HG03039 (cell line): Measurements from ENCODE around the gene PTGFRN.
"Not testable (repeated sequence)": the region's sequence is repeated elsewhere in the genome, so short reads cannot be mapped to it uniquely, and the experiment has no call there.

Experiments used
- ATAC-seq: cut with Tn5 transposase; IDR thresholded peaks from one replicate; pipeline ENCODE4 v1.9.1; 2021; ENCODE audit warnings: mild to moderate bottlenecking, moderate library complexity; ENCODE audit not compliant: unreplicated experiment

Gene PTGFRN

DNA sequence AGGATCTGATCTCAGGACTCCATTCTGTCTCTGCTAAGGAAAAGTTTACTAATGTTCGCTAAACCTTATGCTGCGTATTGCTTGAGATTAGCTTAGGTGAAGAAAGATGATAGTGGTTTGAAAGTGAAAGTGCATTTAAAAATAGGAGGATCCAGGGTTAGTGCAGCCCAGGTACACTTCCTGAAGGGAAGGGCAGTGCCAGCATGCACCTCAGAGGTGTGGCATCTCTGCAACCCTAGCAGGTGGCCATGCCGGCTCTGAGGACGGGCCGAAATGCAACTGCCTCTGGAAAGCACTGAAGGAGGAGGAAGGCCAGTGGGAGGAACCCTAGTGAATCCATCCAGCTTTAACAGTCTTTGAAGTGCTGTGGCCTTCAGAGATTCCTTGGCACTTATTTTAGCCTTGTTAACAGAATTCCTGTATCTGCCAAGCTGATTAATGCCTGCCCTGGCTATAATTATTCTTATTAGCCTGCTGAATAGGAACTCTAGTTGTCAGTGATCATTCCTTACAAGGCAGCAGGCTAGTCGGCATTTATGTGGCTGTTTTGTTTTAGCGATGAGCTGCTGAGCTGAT is 5.5 kb downstream of the PTGFRN start:
- no peak for ATAC-seq

DNA sequence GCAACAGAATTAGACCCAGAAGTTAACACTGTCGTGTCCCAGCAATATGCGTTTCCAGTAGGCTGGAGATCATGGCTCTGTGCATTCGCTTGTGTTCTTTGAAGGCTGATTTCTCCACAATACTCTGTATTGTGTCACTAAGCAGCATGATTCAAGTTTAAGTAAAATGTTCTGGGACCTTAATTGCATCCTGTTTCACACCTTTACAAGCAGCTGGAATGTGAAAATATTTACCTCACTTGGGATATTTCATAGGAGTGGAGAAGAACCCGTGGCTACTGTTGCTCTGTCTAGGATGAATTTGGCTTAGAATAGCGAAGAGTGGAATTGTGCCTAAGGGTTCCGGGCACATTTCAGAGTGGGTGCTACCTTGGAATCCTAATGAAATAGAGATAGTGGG is 6.3 kb downstream of the PTGFRN start:
- no peak for ATAC-seq

- no peak for ATAC-seq
Measured at GRCh38 chr1:116916533-116917445, 7.1 kb downstream of the PTGFRN start.

DNA sequence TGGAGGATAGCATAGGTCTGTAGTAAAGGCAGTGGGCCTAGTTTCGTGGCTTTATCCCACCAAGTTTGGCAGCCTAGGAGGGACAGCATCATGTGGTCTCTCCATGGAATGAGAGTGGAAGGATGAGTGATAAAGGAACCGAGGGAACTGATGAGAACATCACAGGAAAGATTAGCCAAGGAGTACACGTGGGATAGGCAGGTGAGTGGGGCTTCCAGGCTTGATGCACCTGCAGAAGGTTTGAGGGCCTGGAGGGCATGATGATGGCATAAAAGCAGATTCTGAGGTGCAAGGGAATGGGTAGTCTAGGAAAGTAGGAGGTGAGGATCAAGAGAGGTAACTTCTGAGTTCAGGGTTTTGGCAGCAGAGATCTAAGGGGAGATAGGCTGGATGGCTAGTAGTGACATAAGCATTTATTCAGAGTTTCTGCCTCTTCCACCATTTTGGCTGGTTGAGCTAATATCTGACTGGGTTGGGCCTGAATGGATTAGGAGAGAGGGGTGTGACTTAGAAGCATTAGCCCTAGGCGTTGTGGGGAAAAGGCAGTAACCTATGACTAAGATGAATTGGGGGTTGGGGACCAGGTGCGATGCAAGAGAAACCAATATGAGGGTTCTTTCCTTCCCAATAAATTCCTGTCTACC is 9.1 kb downstream of the PTGFRN start:
- ATAC-seq, result no peak

GRCh38 chr1:116919802-116920201 is 10.1 kb downstream of the PTGFRN start:
- ATAC-seq, result no peak

DNA sequence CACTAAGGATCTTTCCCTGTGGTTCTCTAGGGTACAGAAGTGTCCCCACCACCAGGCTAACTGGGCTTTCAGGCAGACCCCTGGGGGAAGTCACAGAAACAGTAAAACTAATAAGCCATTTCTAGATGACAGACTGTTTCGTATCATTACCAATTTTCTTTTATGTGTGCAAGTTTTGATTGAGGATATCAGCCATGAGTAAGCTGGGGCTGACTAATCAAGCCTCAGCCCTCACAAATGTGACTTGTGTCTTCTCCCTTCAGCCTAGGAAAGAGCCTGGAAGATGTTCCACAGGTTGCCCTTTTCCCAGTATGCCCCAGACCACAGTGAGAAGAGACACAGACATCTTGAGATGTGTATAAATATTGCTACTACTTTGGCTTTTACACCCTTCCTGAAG is 10.5 kb downstream of the PTGFRN start:
- no peak for ATAC-seq

DNA sequence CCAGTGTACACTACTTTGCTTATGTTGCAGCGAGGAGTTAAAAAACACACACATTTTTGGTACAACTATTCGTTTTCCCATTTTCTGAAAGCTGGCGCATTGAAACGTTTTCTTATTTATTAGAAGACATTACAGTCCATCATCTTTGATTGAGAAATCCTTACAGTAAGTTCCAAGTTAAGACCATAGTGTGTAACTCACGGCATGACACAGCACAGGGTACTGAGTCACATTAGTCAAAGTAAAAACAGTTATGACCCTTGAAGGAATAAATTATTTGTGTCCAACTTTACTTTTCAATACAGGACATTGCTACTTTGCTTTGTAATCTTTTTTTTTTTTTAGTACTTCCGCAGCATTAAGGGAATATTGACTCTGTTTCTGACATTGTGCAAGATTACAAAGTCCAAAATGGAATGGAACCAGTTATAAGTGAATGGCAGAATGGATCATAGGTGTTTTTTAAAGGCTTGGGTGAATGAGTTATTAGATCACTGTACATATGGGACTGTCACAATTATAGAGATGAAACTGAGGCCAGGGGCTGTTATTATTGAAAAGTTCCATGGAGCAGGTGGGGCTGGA is 11.7 kb downstream of the PTGFRN start:
- no peak for ATAC-seq

- no peak for ATAC-seq
Measured at GRCh38 chr1:116921937-116922336, 12.2 kb downstream of the PTGFRN start.

DNA sequence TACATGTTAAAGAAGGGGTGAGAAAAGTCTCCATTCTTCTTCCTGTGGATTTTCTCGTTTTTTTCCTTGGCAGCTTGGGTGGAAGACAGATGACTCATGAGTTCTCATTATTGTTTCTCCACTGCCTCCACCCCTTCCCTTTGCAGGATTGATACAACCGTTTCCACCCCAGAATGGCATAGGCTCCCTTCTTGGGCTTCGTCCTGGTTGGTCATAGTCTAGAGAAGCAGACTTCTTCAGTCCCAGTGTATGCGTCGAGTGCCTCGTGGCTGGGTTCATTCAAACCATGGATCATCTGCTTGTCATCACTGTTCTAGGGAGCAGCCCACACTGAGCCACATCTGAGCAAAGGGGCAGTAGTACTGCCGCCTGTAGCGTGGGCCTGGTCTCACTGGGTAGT is 13.7 kb downstream of the PTGFRN start:
- no peak for ATAC-seq

DNA sequence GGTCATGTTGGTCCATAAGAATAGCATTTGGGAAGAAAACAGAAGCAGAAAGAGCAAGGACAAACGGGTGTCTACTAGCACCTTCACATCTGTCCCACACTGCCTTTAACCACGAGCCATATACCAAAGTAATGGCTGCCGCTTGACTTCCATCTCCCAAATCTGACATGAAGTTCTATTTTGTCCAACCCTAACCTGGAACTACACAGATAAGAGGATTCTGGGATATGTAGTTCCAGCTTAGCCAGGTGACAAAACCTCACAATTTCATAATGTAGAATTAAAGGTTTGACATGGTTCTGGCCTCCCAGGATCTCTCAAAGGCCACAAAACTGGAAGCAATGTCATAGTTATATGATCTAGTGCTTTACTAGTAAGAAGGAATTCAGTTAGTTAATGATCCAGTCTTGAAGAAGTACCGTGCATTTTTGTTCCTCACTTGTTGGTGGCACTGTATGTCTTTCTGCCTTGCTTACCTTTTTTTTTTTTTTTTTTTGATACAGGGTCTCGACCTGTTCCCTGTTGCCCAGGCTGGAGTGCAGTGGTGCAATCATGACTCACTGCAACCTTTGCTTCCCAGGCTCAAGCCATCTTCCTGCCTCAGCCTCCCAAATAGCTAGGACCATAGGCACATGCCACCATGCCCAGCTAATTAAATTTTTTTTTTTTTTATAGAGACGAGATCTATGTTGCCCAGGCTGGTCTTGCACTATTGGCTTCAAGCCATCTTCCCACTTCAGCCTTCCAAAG is 17.5 kb downstream of the PTGFRN start:
- ATAC-seq, result no peak

DNA sequence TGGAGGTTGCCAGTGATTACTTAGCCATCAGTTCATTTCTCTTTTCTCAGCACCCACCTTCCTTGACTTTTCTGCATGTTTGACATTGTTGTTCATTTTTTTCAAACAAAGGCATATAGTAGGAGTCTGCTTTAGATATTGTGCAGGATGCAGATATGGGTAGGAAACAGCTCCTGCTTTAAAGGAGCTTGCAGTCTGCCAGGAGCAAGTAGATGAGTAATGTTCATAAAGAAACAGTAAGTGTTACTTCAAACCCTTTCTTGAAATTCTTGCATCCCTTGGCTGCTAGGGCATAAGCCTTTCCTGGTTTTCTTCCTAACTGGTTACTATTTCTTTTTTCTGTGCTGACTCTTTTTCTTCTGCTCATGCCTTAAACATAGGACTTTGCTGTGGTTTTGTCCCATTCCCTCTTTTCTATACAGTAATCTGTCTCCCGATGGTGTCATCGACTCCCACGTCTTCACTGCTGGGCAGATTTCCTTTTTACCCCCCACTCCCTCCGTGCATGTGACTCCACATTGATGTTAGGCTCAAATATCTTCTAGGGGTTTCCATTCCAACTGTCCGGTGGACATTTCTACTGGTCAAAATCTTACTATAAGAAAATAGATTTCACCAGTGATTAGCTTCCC is 20.4 kb downstream of the PTGFRN start:
- ATAC-seq, result no peak

- no peak for ATAC-seq
Measured at GRCh38 chr1:116931016-116931918, 21.6 kb downstream of the PTGFRN start.

GRCh38 chr1:116933606-116934515 is 24.1 kb downstream of the PTGFRN start:
- ATAC-seq, result no peak

GRCh38 chr1:116934586-116935207 is 25.0 kb downstream of the PTGFRN start:
- no peak for ATAC-seq

DNA sequence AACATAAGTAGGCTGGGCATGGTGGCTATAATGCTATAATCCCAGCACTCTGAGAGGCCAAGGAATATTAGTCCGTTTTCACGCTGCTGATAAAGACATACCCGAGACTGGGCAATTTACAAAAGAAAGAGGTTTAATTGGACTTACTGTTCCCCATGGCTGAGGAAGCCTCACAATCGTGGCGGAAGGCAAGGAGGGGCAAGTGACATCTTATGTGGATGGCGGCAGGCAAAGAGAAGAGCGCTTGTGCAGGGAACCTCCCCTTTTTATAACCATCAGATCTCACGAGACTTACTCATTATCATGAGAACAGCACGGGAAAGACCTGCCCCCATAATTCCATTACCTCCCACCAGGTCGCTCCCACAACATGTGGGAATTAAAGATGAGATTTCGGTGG is 28.5 kb downstream of the PTGFRN start:
- no peak for ATAC-seq

DNA sequence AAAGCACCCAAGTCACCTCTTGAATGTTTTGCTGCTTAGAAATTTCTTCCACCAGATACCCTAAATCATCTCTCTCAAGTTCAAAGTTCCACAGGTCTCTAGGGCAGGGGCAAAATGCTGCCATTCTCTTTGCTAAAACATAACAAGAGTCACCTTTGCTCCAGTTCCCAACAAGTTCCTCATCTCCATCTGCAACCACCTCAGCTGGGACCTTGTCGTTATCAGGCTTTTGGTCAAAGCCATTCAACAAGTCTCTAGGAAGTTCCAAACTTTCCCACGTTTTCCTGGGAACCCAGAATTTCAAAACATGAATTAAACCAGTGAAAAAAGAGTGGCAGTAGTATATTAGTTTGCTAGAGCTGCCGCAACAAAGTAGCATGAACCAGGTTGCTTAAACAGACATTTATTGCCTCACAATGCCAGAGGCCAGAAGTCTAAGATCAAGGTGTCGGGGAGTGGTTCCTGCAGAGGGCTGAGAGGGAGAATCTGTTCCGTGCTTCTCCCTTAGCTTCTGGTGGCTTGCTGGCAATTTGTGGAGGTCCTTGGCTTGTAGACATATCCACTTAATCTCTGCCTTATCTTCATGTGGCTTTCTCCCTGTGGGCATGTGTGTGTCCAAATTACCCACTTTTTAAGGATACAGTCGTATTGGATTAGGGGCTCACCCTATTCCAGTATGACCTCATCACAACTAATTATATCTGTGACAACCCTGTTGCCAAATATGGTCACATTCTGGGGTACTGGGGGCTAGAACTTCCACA is 30.2 kb downstream of the PTGFRN start:
- ATAC-seq, result not testable (repeated sequence)
